GM11168 (cell line): Measurements from ENCODE around the gene ARHGAP26.

Source experiments
- in situ Hi-C: fragments of 300-500 bp; cut with MboI; formaldehyde crosslinking; loops from one replicate; pipeline ENCODE4 v1.12.0; 2022; ENCODE audit warnings: low sequenced_read_pairs; ENCODE audit not compliant: unreplicated experiment

ARHGAP26 gene

DNA sequence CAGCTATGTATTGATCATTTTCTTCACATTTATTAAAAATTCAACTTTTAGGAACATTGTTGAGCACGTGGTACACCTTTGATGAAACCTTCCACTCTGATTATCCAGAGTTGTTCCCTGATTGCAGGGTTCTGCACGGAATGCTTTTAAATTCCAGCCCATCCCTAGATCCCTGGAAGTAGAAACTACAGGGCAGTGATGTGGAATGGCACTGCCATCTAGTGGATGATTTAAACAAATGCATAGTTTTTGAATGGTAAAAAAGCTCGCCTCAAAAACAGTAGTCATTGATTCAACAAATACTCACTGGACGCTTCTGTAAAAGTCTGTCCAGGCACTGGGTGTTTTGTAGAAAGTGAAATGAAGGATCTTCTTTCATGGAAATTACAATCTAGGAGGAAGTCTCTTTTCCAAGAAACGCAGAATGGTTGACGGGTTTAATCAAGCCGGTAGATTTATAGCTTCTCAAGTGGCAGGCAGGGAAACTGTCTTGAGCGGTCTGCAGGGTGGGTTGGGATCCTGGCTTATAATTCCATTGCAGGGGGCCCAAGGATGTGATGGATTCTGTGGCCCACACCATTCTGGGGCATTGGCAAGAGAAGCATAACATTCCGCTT lies 118.4 kb downstream of the ARHGAP26 start:
- in situ Hi-C loops, result no loop called here

DNA sequence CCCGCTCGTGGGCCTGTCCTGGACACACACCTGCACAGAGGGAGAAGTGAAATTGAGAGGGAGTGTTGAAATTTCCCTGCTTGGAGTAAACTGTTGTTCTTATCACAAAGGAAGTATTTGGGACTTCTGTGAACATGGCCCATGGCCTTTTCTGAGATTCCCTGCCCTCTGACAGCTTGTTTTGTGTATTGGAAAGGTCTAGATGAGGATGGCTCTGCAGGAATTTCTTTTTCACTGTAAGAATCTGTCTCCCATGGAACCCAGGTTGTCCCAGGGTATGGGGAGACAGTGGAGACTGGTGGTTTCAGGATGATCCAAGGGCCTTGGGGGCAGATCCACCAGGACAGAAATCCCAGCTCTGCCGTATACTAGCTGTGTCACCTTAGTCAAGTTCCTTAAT lies 121.8 kb downstream of the ARHGAP26 start:
- in situ Hi-C loops, result no loop called here

DNA sequence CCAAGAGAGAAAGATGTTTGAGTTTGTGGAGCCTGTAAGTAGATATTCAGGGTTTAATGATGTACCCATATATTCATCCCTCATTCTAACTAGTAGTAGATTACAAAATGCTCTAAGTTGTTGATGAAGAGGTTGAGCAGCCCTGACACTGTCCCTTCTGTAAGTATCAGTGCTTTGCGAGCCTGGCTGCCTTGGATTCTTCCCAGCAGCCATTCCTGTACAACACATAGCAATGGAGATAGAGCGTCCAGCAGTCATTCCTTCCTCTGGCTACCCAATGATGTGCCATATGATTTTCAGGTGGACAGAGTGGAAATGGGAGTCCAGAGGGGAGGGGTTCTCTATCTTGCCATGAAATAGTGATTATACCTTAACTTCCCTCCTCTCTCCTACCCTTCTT lies 124.1 kb downstream of the ARHGAP26 start:
- in situ Hi-C loops, result no loop called here

DNA sequence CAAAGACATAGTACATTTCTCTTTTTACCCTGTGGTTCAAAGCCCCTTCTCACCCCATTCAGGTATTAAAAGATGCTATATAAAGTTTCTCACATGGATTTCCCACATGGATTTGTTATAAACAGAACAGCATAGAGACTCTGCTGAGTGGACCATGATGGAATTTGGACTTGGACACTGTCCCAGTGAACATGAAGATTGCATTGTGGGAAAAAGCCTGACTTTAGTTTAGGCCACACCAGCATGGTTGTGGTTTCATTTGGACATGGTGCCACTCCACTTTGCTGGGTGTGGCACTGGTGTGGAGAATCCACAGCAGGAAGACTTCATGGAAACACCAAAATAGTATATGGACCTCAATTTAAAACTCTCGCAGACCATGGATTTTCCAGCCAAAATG lies 124.6 kb downstream of the ARHGAP26 start:
- in situ Hi-C loops, result no loop called here

DNA sequence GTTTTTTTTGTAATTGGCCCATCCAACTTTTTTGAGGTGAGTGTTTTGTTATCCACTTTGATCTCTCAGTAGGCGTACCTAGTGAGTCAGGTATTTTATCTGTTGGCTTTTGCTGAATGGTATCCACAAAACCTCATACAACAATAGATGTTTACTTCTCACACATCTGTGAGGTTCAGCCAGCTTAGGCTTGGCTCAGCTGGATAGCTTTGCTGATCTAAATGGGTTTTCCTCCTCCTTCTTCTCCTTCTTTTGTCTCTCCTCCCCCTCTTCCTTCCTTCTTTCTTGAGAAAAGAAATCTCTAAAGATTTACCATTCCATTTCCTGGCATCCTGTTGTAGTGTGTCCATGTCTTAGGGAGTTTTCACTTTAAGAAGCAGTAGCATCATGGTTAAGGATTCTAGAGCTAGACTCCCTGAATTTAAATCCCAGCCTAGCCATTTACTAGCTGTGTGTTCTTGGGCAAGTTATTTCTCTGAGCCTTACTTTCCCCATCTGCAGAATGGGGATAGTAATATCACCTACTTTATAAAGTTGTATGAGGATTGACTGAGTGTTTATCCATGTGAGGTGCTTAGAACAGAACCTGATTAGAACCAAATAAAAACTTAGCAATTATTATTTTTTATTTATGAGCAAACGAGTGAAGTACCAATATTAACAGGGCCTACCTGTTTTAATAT lies 126.3 kb downstream of the ARHGAP26 start:
- in situ Hi-C loops, result no loop called here

DNA sequence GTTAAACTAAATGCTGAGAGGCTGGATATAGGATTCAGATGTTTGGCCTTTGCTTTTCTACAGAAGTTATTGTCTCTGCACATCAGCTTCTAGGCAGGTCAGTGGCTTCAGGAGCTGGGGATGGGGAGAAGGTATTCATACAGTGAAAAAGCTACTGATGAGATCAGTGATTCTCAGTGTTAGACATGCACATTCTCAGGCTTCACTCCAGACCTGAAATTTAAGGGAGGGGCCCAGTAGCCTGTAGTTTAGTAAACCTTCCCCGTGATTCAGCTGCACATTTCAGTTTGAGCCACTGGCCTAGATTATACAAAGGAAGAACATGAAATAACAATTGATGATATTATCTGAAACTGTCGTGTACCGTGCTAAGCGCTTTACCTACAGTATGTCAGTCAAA lies 127.2 kb downstream of the ARHGAP26 start:
- in situ Hi-C loops, result no loop called here

DNA sequence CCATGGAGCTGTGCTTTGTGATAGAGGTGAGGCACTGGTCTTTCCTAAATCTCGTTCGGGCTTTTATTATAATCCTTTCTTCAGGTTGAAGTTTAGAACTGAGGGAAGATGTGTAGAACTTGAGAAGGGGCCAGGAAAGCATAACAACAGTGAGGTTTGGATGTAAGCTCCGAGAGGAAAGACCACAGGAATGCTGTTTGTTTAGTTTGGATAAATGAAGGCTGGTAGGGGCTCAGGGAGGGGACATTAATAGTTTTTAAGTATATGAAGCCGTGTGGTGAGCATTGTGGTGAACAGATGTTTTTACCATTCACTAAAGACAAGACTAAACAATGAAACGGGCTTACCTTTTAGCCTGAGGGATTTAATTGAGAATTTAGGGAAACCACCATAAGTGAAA lies 130.8 kb downstream of the ARHGAP26 start:
- in situ Hi-C loops, result loop anchor here (25.0 kb wide), 2 partner anchors 1061 to 1236 kb away; no protein-coding TSS in a partner anchor

DNA sequence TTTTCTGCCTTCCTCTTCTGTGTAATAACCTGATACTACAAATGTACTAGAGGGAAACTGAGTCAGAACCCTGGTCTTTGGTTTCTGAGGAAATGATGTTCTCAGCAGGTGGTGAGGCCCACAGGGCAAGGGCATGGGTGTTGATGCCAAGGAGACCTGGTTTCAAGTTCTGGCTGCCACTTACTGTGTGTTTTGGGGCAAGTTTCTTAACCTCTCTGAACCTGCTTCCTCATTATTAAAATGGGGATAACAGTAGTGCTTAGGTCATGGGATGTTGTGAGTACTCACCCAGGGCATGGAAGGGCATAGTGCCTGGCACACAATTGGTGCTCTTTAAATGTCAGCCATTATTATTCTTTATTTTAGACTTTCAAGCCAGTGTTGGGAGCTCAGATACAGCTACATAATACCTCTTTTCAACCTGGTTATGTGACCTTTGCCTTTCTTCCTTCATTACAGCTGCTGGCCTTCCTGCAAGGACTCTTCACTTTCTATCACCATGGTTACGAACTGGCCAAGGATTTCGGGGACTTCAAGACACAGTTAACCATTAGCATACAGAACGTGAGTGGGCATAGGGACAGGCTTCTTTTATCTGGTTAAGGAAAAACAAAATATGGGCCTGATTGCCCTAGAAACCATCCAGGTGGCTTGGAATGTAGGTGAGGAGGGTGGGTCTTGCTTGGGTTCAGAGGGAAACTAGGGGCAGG lies 131.5 kb downstream of the ARHGAP26 start:
- in situ Hi-C loops, result loop anchor here (25.0 kb wide), 2 partner anchors 1061 to 1236 kb away; no protein-coding TSS in a partner anchor

DNA sequence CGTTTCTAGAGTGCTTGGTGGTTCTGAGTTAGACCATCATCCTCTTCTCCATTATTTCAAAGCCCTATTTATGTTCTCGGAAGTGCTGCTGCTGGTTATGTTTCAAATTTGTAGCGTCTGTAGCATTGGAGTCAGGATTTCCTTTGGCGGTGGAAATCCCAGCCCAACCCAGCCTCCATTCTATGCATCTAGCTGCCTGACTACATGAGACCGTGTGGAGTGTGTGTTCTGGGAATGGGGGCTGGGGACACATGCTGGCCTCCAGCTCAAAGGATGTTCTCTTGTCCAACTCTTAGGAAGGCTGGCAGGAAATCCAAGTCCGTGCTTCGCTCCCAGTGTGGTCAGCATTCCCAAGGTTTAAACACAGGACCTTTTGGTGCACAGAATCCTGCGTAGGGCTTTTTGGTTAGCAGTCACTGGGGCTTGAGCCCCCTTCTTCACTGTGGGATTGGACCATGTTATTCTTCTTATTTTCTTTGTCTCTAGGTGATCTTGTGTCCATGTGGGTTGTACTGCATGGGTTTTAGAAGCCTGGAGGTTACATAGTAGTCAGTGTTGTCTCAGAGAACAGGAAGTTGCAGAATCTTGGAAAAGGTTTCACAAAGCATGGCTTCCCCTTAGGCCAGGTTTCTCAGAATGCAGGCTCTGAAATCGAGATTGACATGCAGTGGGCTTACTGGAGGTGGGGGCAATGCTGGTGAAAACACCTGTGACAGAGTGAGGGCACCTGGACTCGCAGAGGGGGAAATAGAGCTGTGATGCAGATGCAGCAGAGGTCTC lies 132.2 kb downstream of the ARHGAP26 start:
- in situ Hi-C loops, result loop anchor here (25.0 kb wide), 2 partner anchors 1060 to 1235 kb away; no protein-coding TSS in a partner anchor

DNA sequence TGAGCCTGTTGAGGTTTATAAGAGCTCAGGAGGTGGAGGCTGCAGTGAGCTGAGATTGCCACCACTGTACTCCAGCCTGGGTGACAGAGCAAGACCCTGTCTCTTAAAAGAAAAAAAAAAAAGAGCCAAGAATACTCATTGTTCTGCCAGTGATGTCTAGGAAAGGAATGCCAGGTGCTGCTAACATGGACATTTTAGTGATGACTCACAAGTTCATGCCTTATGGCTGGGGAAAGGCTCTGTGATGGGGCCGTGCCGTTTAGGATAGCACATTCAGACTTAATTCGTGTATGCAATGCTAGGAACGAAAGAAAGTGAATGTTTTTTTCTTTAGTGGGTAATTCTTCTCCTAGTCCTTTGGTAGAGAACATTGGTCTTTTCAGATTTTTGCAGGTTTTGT lies 134.2 kb downstream of the ARHGAP26 start:
- in situ Hi-C loops, result loop anchor here (25.0 kb wide), 2 partner anchors 1058 to 1233 kb away; no protein-coding TSS in a partner anchor

DNA sequence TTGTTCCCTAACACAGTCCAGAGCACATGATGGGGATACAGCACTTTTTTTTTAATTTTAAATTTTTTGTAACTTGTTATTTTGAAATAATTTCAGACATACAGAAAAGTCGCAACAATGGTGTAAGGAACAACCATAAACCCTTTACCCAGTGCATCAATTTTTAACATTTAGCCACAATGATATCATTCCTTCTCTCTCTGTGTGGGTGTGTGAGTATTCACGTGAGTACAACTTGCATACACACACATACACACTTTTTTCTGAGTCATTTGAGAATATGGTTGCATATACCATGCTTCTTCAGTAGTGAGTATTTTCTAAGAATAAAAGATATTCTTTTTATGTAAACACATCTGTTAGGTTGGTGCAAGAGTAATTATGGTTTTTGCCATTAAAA lies 135.2 kb downstream of the ARHGAP26 start:
- in situ Hi-C loops, result loop anchor here (25.0 kb wide), 2 partner anchors 1057 to 1232 kb away; no protein-coding TSS in a partner anchor

DNA sequence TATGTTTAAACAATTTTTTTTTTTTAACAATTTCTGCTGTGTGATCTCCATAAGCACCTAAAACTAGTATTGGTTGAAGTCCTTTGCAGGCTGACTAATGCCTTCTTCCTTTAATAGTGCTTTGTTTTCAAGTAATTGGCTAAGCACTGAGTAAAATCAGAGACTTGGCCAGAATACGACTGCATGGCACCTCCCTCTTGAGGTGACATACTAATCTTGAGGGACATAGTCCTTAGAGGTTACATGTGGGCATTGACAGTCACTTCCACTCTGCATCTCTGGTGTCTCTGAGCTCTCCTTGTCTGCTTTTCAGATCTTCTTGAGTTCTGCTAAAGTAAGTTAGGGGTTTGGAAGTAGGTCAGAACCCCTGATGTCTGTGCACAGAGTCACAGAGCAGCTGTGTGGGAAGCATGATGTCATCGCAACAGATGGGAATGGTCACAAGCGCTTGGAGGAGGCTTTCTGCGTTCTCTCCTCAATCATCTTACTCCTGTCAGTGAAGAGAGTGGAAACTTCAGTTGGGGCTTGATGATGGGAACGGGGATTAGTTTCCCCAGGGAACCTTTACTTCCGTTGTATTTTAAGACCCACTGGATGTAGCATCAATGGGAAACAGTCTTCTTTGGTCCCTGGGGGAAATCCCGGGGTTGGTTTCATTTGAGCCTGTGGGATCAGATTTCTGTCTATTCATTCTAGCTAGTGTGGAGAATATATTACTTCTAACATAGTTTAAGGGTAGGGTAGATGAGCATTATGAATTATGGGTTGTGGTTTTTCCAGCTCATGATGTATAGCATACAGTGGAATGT lies 136.9 kb downstream of the ARHGAP26 start:
- in situ Hi-C loops, result loop anchor here (25.0 kb wide), 2 partner anchors 1055 to 1230 kb away; no protein-coding TSS in a partner anchor

DNA sequence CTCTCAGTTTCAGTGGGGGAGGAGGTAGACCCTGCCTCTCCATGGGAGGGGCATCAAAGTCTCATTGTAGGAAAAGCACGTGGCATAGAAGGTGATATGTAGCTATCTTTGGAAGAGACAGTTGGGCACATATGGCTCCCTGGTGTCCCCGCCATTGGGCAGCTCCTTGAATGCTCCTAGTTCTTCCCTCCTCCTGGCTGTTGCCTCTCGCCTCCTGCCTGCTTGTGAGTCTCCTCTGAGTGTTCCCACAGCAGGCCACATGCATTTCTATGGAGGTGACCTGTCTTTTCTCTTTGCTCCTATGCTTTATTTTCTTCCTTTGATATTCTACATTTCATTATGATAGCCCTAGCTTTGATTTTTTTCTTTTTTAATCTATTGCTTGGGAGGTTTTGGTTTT lies 138.5 kb downstream of the ARHGAP26 start:
- in situ Hi-C loops, result loop anchor here (25.0 kb wide), 2 partner anchors 1054 to 1229 kb away; no protein-coding TSS in a partner anchor

DNA sequence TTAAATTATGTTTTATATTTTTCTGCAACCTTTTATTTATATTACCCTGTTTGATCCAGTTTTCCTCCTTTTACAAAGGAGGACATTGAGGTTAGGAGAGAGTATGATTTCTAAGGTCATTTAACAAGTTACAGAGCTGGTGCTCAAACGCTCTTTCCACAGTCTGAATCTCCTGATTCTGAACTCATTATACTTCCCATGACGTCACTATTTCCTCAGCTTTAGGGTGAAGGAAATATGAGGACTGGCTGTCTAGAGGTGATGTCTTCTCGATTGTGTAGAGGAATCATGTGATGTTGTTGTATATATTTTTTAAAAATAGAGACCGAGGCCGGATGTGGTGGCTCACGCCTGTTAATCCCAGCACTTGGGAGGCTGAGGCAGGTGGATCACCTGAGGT lies 140.0 kb downstream of the ARHGAP26 start:
- in situ Hi-C loops, result loop anchor here (25.0 kb wide), 2 partner anchors 1052 to 1227 kb away; no protein-coding TSS in a partner anchor

DNA sequence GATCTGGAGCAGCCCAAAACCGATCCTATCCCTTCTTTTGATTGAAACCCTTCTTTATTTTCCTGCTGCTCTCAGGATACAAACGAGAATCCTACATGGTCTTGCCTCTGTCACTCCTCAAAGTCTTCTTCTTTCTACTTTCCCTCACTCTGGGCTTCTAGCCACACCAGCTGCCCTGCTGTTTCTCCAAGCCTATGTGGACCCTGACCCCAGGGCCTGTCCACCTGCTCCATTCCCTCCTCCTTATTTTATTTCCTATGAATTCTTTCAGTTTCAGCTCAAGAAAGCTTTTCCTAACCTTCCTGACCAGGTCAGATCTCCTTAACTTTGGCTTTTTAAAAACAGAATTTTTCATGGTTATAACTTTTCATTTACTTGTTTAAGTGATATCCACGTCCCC lies 141.0 kb downstream of the ARHGAP26 start:
- in situ Hi-C loops, result loop anchor here (25.0 kb wide), 2 partner anchors 1051 to 1226 kb away; no protein-coding TSS in a partner anchor

DNA sequence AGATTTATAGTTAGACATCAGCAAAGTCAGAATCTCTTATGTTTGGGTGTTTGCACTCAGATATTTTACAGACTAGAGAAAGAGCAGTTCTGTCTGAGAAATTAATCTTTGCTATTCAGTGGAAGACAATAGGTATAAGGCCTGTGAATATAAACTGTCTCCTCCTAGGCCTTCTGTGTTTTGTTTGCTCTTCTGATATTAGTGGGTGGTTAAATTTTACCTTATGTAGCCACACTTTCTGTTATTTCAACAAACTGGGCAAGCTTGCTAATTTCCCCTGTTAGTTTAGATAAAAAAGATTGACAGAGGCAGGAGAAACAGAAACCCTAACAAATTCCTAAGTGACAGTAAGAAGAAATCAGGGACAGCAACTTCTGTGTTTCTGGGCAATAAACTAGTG lies 141.6 kb downstream of the ARHGAP26 start:
- in situ Hi-C loops, result loop anchor here (25.0 kb wide), 2 partner anchors 1051 to 1226 kb away; no protein-coding TSS in a partner anchor

DNA sequence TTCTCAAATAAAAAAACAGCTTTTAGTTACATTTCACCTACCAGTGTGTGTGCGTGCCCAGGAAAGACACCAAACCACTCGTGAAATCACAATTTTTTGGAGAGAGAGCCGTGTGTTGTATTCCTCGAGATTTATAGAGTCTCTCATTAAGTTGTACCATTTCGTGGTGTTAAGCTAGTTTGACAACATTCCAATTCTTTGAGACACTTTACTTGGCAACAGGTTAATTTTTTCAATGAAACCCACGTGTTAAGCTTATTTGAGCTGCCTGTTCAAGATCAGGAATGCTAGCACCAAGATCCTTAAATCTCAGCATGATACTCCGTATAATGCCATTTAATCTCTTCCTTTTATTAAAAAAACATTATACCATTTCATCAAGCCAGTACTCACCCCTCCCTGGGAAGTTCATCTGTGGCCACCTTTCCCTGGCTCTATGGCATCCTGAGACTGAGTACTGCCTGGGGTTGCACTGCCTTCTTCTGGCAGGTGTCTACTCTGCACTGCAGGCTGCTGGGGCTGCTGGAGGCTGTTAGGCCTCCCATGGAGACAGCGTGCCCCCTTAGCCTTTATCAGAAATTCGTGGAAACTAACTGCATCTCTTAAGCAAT lies 143.7 kb downstream of the ARHGAP26 start:
- in situ Hi-C loops, result loop anchor here (25.0 kb wide), 2 partner anchors 1048 to 1223 kb away; no protein-coding TSS in a partner anchor

DNA sequence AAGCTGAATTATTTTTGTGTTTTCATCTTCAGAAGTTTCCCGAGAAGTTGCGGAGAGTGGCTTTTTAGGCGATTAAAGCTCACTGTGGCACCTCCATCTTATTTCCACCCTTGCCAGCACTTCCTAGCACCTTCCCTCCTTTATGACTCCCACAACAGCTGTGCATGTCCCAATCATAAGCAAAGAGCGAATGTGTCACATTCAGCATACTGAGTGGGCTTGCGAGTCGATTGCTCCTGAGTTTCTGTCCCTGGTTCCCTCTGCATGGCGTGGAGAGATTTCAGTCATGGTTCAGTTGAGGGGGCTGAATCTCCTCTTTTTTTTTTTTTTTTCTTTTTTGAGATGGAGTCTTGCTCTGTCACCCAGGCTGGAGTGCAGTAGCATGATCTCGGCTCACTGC lies 144.9 kb downstream of the ARHGAP26 start:
- in situ Hi-C loops, result loop anchor here (25.0 kb wide), 2 partner anchors 1047 to 1222 kb away; no protein-coding TSS in a partner anchor
